Endothelial cell of umbilical vein (primary cell): Measurements from ENCODE around the gene GPA33. TPM values are rescaled to one million over a fixed set of nuclear protein-coding genes. Genes with fewer than 3 reads are reported as not detected.

ENCODE experiments used
- BruUV-seq: library from RNA; stranded (reverse); fragments of 400-500 nt; replicated peaks from 2 replicates; lab custom pipeline; 2021; lab: Mats Ljungman, UMichigan
- CTCF ChIA-PET: fragments of 300-600, 350-600 bp; sonication (Branson Sonifier 250); formaldehyde crosslinking; loops from one replicate; lab custom pipeline; 2021; ENCODE audit warnings: antibody characterized with exemption, inconsistent platforms; lab: Charles Lee
- POLR2A ChIA-PET: fragments of 300-600, 350-600 bp; sonication (Branson Sonifier 250); formaldehyde crosslinking; loops from one replicate; lab custom pipeline; 2021; ENCODE audit warnings: antibody characterized with exemption, inconsistent platforms; lab: Charles Lee
- DNase-seq: peaks from one replicate; pipeline ENCODE4 v3.0.0-alpha.2; 2011; ENCODE audit warnings: low read depth, low spot score
- FAIRE-seq: peaks from 2 replicates; lab custom pipeline; 2011; peaks lifted over from hg19 to GRCh38; lab: Jason Lieb, UNC
- H2AFZ ChIP-seq: 2 replicates; pipeline ENCODE4 v1.6.0; 2012; ENCODE audit warnings: low read depth, low read length, control low read depth, inconsistent platforms
- H3K27ac ChIP-seq: 2 replicates; pipeline ENCODE4 v1.5.1; 2011; ENCODE audit warnings: low read depth, mild to moderate bottlenecking, control low read depth, low read length, moderate library complexity; ENCODE audit not compliant: insufficient read depth
- H3K27me3 ChIP-seq, 2 experiments: 2 replicates each; pipeline versions ENCODE4 v1.6.0 to v1.6.1; 2011; ENCODE audit warnings: low read length in 2 of 2, mixed read lengths in 1 of 2; ENCODE audit not compliant: control insufficient read depth in 2 of 2, insufficient read depth in 2 of 2
- H3K36me3 ChIP-seq, 2 experiments: 2 replicates in 1 of 2; 3 replicates in 1 of 2; pipeline ENCODE4 v1.5.1; 2011; ENCODE audit warnings: low read length in 2 of 2, mild to moderate bottlenecking in 1 of 2, moderate library complexity in 1 of 2; ENCODE audit not compliant: control insufficient read depth in 2 of 2, insufficient read depth in 2 of 2; ENCODE audit errors: extremely low read depth in 1 of 2
- H3K4me1 ChIP-seq: 3 replicates; pipeline ENCODE4 v1.5.1; 2011; ENCODE audit warnings: mild to moderate bottlenecking, low read length; ENCODE audit not compliant: control insufficient read depth, insufficient read depth; ENCODE audit errors: extremely low read depth
- H3K4me2 ChIP-seq: 2 replicates; pipeline ENCODE4 v1.6.1; 2011; ENCODE audit warnings: low read length, control low read depth, mixed read lengths; ENCODE audit not compliant: insufficient read depth
- H3K4me3 ChIP-seq, 3 experiments: fragments of 200-600 bp in 1 of 3; sonication (generic), shearing (Covaris generic) in 1 of 3; replicated peaks in 1 of 3; 2 replicates each; pipeline ENCODE4 v1.5.1; 2011 to 2016; ENCODE audit warnings: control low read depth in 3 of 3, low read length in 3 of 3, mild to moderate bottlenecking in 2 of 3, inconsistent platforms in 1 of 3, low read depth in 1 of 3, moderate library complexity in 1 of 3; ENCODE audit not compliant: insufficient read depth in 1 of 3
- H3K79me2 ChIP-seq: 2 replicates; pipeline ENCODE4 v1.6.0; 2012; ENCODE audit warnings: low read length, inconsistent platforms; ENCODE audit not compliant: control insufficient read depth, insufficient read depth
- H3K9ac ChIP-seq: replicated peaks from 2 replicates; pipeline ENCODE3; 2011; ENCODE audit warnings: low read length, control low read depth; ENCODE audit not compliant: insufficient read depth; ENCODE audit errors: extremely low read depth
- H3K9me1 ChIP-seq: replicated peaks from 3 replicates; pipeline ENCODE4 v1.6.0; 2011; ENCODE audit warnings: mild to moderate bottlenecking, low read length; ENCODE audit not compliant: control insufficient read depth, insufficient read depth; ENCODE audit errors: extremely low read depth
- H3K9me3 ChIP-seq: replicated peaks from 2 replicates; pipeline ENCODE4 v1.5.1; 2012; ENCODE audit warnings: low read length, inconsistent platforms; ENCODE audit not compliant: control insufficient read depth, insufficient read depth
- H4K20me1 ChIP-seq: replicated peaks from 2 replicates; pipeline ENCODE3; 2011; ENCODE audit warnings: mild to moderate bottlenecking, low read length; ENCODE audit not compliant: control insufficient read depth, insufficient read depth; ENCODE audit errors: extremely low read depth
- CTCF ChIP-seq, 2 donors: IDR thresholded peaks; 1 replicate in 1 of 2; 2 replicates in 1 of 2; pipeline ENCODE4 v1.5.1; 2011; ENCODE audit warnings: low read length in 2 of 2, mild to moderate bottlenecking in 2 of 2, moderate library complexity in 2 of 2, control low read depth in 1 of 2, inconsistent platforms in 1 of 2, low read depth in 1 of 2; ENCODE audit not compliant: insufficient read depth in 1 of 2; ENCODE audit errors: extremely low read depth in 1 of 2
- EZH2 ChIP-seq: IDR thresholded peaks from 2 replicates; pipeline ENCODE4 v1.6.1; 2012; ENCODE audit warnings: borderline replicate concordance, low read depth, mild to moderate bottlenecking, moderate library complexity, low read length, inconsistent platforms; ENCODE audit not compliant: severe bottlenecking
- FOS ChIP-seq: IDR thresholded peaks from 2 replicates; pipeline ENCODE4 v1.6.1; 2011; ENCODE audit warnings: mild to moderate bottlenecking, low read length, moderate library complexity, borderline replicate concordance; ENCODE audit not compliant: insufficient read depth
- GATA2 ChIP-seq: IDR thresholded peaks from 2 replicates; pipeline ENCODE4 v1.7.0; 2011; ENCODE audit warnings: low read depth, mild to moderate bottlenecking, moderate library complexity, mixed read lengths, low read length; ENCODE audit not compliant: insufficient read length, insufficient read depth
- JUN ChIP-seq: IDR thresholded peaks from 2 replicates; pipeline ENCODE4 v1.6.1; 2011; ENCODE audit warnings: borderline replicate concordance, low read depth; ENCODE audit not compliant: insufficient read length, insufficient read depth
- MYC ChIP-seq: IDR thresholded peaks from one replicate; pipeline ENCODE4 v1.6.1; 2011; ENCODE audit warnings: mild to moderate bottlenecking, low read depth, low read length
- POLR2A ChIP-seq: IDR thresholded peaks from 2 replicates; pipeline ENCODE4 v1.6.1; 2012; ENCODE audit warnings: low read depth, mild to moderate bottlenecking, control low read depth, low read length
- POLR2AphosphoS5 ChIP-seq: IDR thresholded peaks from 2 replicates; pipeline ENCODE4 v1.6.1; 2012; ENCODE audit warnings: low read depth, mild to moderate bottlenecking, control low read depth, low read length, moderate library complexity; ENCODE audit not compliant: insufficient read depth
- dilution Hi-C: fragments of 300-500 bp; cut with MboI; formaldehyde crosslinking; loops from one replicate; pipeline ENCODE4 v1.15.0; 2019; ENCODE audit warnings: low sequenced_read_pairs; ENCODE audit not compliant: extremely low pct_ligation_motif_present
- intact Hi-C: fragments of 100-400 bp; cut with micrococcal nuclease; formaldehyde crosslinking; loops from one replicate; pipeline ENCODE4 v1.10.0; 2022
- polyA plus RNA-seq, 4 experiments: library from polyadenylated mRNA; depleted of rRNA in 3 of 4; stranded (reverse) in 3 of 4; unstranded in 1 of 4; fragments of >200 nt; gene quantifications; 2 replicates each; pipeline versions ENCODE4 v1.2.1 to v1.2.3, GENCODE V29; 2011 to 2012; ENCODE audit warnings: missing spikeins in 1 of 4
- total RNA-seq: library from RNA; stranded (reverse); gene quantifications from 2 replicates; pipeline ENCODE4 v1.2.3, GENCODE V29; 2021
- TF ChIP-seq, protein P1 (sequence below): IDR thresholded peaks from 2 replicates; pipeline ENCODE4 v1.6.1; 2011; ENCODE audit not compliant: insufficient read depth, insufficient read length

Gene GPA33
- total and polyA plus RNA-seq, 2 donors (not counting 3 experiments of a cell fraction or from before 2014, with no cell fraction given): not detected

DNA sequence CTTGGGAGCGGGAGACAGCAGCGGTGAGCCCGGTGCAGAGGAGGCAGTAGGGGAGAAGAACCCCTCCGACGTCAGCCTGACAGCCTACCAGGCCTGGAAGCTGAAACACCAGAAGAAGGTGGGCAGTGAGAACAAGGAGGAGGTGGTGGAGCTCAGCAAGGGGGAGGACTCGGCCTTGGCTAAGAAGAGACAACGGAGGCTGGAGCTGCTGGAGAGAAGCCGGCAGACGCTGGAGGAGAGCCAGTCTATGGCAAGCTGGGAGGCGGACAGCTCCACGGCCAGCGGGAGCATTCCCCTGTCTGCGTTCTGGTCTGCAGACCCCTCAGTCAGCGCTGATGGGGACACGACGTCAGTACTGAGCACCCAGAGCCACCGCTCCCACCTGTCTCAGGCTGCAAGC is 36.6 kb upstream of the GPA33 start:
- Histone ChIP-seq H3K36me3 (no peaks in the 10 kb centered on the region), H4K20me1 (no peaks in the 10 kb centered on the region), H3K27me3 (peaks cover 2 to 3% of the 10 kb centered on the region in 2 experiments), H3K4me2 (no peak overlapping the region), H3K79me2 (no peaks in the 10 kb centered on the region), H3K9me1 (no peaks in the 10 kb centered on the region), H3K4me3 (no peak overlapping the region), H3K27ac (no peak overlapping the region), H3K9me3 (no peaks in the 10 kb centered on the region), H3K4me1 (no peaks in the 10 kb centered on the region), H2AFZ (no peak overlapping the region), H3K9ac (no peak overlapping the region)
- TF ChIP-seq GATA2 (no peak), JUN (no peak), FOS (no peak), EZH2 (no peak), CTCF (IDR thresholded peaks at IDR 0.05; ENCODE audit: extremely low read depth in 1 of 2, insufficient read depth in 1 of 2, low read depth in 1 of 2, low read length in 2 of 2) (no peak), POLR2A (no peak), POLR2AphosphoS5 (no peak), MYC (no peak)
- TF ChIP-seq, protein P1, sequence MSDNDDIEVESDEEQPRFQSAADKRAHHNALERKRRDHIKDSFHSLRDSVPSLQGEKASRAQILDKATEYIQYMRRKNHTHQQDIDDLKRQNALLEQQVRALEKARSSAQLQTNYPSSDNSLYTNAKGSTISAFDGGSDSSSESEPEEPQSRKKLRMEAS: no peak
- dilution Hi-C loops (no loop called here), intact Hi-C loops (no loop called here)
- DNase-seq (no peak), FAIRE-seq (no peak)
- ChIA-PET CTCF (no interaction called here), POLR2A (no interaction called here)
- no TSS peak for BruUV-seq
